GM12874 (cell line): Measurements from ENCODE around the gene TBC1D25.

Experiments
- TF ChIP-seq, protein P1 (sequence below): IDR thresholded peaks from 2 replicates; pipeline ENCODE4 v1.5.1; 2011; ENCODE audit warnings: low read depth, mild to moderate bottlenecking, control low read depth, low read length, moderate library complexity; ENCODE audit not compliant: insufficient read depth

The TBC1D25 gene

DNA sequence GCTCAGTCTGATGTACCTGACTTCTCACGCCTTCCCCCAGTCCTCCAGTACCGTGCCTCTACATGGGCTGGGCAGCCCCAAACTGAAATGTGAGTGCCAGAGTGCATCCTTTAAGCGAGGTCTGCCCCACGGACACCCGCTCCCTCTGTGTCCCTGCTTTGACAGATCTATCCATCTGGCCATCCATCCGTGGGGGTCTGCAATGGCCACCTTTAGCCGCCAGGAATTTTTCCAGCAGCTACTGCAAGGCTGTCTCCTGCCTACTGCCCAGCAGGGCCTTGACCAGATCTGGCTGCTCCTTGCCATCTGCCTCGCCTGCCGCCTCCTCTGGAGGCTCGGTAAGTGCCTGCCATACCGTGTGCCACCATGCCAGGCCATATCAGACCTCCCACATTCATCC, 29.9 kb upstream of the TBC1D25 start:
- TF ChIP-seq, protein P1, sequence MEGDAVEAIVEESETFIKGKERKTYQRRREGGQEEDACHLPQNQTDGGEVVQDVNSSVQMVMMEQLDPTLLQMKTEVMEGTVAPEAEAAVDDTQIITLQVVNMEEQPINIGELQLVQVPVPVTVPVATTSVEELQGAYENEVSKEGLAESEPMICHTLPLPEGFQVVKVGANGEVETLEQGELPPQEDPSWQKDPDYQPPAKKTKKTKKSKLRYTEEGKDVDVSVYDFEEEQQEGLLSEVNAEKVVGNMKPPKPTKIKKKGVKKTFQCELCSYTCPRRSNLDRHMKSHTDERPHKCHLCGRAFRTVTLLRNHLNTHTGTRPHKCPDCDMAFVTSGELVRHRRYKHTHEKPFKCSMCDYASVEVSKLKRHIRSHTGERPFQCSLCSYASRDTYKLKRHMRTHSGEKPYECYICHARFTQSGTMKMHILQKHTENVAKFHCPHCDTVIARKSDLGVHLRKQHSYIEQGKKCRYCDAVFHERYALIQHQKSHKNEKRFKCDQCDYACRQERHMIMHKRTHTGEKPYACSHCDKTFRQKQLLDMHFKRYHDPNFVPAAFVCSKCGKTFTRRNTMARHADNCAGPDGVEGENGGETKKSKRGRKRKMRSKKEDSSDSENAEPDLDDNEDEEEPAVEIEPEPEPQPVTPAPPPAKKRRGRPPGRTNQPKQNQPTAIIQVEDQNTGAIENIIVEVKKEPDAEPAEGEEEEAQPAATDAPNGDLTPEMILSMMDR = no peak

DNA sequence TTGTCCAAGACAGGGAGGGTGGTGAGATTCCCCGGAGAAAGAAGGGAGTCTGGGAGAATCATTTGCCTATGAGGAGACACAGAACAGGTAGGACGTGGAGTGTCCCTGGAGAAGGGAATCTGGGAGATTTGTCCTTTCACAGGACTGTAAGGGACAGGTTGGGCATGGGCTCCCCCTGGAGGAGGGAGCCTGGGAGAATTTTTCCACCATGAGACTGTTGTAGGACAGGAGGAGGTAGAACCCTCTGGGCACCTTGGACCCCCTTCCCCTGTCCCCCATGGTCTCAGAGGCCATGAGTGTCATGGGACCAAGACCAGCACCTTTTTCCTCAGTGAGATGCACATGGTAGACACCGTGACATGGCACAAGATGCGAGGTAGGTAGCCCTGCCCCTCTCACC, 28.0 kb upstream of the TBC1D25 start:
- TF ChIP-seq, protein P1 = no peak

DNA sequence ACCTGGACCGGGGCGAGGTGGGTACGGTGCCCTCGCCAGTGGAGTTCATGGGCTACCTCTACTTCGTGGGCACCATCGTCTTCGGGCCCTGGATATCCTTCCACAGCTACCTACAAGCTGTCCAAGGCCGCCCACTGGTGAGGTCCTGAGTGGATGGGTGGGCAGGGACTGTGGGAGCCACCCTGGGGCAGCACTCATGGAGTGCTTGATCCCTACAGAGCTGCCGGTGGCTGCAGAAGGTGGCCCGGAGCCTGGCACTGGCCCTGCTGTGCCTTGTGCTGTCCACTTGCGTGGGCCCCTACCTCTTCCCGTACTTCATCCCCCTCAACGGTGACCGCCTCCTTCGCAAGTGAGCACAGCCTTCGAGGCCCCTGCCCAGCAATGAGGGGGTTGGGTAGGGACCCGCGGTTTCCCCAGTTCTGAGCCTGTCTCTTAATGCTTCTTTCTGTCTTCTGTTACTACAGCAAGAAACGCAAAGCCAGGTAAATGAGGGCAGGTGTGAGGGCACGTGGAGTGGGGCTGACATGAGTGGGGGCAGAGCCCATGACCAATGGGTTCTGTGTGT, 27.1 kb upstream of the TBC1D25 start:
- TF ChIP-seq, protein P1 = no peak

DNA sequence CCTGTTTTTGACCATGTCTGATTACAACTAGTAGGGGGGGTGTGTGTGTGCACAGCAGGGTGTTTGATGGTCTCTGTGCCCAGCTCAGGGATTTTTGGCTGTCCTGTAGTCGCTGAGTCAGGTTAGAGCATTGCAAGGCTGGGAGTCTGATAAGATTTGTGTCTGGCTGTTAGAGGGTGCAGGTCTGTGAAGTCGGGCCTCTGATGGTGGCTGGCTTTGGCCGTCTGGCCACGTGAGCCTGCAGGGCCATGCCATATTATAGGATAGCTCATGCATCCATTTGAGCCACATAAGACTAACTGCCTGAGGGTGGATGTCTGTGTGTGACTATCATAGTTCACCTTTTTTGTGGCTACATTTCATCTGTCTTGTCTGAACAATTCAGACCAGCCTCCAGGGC, 25.8 kb upstream of the TBC1D25 start:
- TF ChIP-seq, protein P1 = no peak

DNA sequence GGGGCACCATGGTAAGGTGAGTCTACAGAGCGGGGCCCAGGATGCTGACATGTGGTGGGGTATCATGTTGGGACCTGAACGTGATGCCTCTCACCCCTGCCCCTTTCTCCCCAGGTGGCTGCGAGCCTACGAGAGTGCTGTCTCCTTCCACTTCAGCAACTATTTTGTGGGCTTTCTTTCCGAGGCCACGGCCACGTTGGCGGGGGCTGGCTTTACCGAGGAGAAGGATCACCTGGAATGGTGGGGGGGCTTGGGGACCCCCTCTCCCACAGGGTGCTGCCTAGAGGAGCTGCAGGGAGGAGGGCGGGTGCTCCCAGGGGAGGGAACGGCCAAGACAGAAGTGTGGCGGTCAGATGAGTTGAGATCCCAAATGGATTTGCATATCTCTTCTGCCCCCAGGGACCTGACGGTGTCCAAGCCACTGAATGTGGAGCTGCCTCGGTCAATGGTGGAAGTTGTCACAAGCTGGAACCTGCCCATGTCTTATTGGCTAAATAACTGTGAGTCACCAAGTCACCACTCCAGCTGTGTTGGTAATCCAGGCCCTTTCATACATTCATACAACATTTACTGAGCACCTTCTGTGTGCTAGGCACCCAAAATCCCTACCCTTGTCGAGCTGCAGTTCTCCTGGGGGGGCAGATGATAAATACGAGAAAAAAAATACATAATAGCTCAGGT, 25.2 kb upstream of the TBC1D25 start:
- TF ChIP-seq, protein P1 = no peak

DNA sequence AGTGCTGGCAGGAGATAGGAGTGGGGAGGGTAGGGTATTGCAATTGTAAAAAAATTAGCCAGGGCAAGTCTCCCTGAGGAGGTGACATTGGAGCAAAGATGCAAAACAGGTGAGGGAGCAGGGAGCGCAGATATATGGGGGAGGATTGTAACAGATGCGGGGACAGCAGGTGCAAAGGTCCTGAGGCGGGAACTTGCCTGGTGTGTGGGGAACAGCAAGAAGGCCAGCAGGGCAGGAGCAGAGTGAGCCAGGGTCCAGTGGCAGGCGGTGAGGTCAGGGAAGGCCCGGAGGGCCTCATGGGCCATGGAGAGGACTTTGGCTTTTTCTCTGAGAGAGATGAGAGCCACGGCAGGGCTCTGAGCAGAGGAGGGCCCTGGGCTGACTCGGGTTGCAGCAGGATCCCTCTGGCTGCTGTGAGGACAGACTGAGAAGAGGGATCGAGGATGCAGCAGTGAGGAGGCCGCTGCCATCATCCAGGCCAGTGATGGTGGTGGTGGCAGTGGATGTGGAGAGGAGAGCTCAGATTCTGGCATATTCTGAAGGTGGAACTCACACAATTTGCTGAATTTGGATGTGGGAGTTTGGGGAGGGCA, 24.6 kb upstream of the TBC1D25 start:
- TF ChIP-seq, protein P1 = no peak

DNA sequence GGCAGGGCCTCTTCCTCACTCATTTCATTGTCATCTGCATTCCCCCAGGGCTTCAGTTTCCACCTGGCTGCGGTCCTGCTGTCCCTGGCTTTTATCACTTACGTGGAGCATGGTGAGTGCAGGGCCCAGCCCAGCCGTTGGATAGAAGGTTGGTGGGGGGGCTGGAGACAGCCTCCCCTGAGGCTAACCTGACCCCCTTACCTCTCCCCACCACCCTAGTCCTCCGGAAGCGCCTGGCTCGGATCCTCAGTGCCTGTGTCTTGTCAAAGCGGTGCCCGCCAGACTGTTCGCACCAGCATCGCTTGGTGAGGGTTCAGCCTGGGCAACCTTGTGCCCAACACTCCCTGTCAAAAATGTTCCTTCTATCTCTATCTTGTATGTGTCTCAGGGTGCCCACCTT, 23.7 kb upstream of the TBC1D25 start:
- TF ChIP-seq, protein P1 = no peak
